Measurements from ENCODE around the gene ETV4.

DNA sequence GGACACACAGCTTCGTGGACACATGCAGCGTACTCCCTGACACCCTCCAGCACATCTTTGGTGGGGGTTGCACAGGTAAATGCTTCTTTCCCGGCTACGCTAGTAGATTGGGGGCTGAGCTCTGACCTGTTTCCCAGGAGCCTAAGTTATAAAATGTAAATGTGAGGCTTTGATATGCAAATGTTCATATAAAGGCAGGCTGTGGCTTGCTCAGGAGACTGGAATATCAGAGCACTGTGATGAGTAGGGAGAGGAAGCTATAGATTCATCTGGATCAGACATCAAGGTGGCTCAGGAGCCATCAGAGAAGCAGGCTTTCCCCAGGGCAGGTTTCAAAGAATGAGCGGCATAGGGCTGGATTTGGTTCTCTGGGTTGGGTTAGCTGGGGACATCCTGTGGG lies 3.4 kb upstream of the ETV4 start:
- TF ChIP-seq CTCF (IDR thresholded peaks at IDR 0.05) (no peak), POLR2A (IDR thresholded peaks at IDR 0.05) (no peak)
